Measurements from ENCODE around the gene MRPS22. TPM values are rescaled to one million over a fixed set of nuclear protein-coding genes. Genes with fewer than 3 reads are reported as not detected.

The MRPS22 gene
- total and polyA plus RNA-seq, 2 of the 13 experiments (the other 11 are each of a cell fraction or from before 2014, with no cell fraction given): 52.7 to 113 TPM

- ATAC-seq: peak; percentile 78
- H3K36me3 ChIP-seq (replicated peaks in 1 of 2; ENCODE audit: control insufficient read depth in 1 of 2, insufficient read depth in 2 of 2, low read length in 2 of 2): no peaks in the 10 kb centered on the region
- TF ChIP-seq CTCF (CRISPR knock-in tag; IDR thresholded peaks at IDR 0.05) (peak; percentile 49), WIZ (CRISPR knock-in tag; IDR thresholded peaks at IDR 0.05) (no peak), ATRX (CRISPR knock-in tag; IDR thresholded peaks at IDR 0.05; ENCODE audit: borderline replicate concordance) (no peak)
- in situ Hi-C loops (cut with HindIII; ENCODE audit: extremely low pct_ligation_motif_present, low pct_unique_long_range_greater_than_20kb) (no loop called here), intact Hi-C loops (cut with micrococcal nuclease; ENCODE audit: unreplicated experiment) (loop anchor here (10.0 kb wide), 1 partner anchor 115 kb away; no protein-coding TSS in a partner anchor)
- H4K20me1 ChIP-seq (ENCODE audit: insufficient read depth, low read length): no peaks in the 10 kb centered on the region
- ChIA-PET CTCF (ENCODE audit: low intra/inter-chr PET ratio, low total read pairs) (no interaction called here), POLR2A (no interaction called here)
- H3K9me3 ChIP-seq (ENCODE audit: low read length): no peaks in the 10 kb centered on the region
- H2AFZ ChIP-seq (ENCODE audit: low read length): no peak overlapping the region
- FAIRE-seq: no peak
- DNase-seq (ENCODE audit: low spot score): peak; percentile 23
- no peak overlapping the region for H3K4me2 ChIP-seq (ENCODE audit: low read depth, low read length)
- H3K79me2 ChIP-seq (ENCODE audit: insufficient read depth, low read length): no peaks in the 10 kb centered on the region
- no peak overlapping the region for H3K9ac ChIP-seq (ENCODE audit: insufficient read depth, low read depth, low read length)
- H3K4me3 ChIP-seq (replicated peaks in 1 of 3; ENCODE audit: insufficient read depth in 1 of 3, low read depth in 2 of 3, low read length in 3 of 3): no peak overlapping the region
- peaks cover 0 to 2% of the 10 kb centered on the region in 2 experiments; a peak in 3 of 5 replicates for H3K27me3 ChIP-seq (ENCODE audit: control insufficient read depth in 1 of 2, insufficient read depth in 2 of 2, low read length in 2 of 2)
- no TSS peak for BruUV-seq (replicated peaks)
- WGBS (ENCODE audit: low lambda C conversion rate): 39% methylated on average over 5 of the region's 10 CpGs
- H3K27ac ChIP-seq (ENCODE audit: extremely low read length, insufficient read depth, low read length): no peak overlapping the region
- no peaks in the 10 kb centered on the region for H3K4me1 ChIP-seq (ENCODE audit: insufficient read depth, low read length)
Measured at GRCh38 chr3:139319428-139320402, 24.1 kb upstream of the MRPS22 start.

Measured in HepG2 (cell line).